GM18519 (cell line): Measurements from ENCODE around the gene CSRP2.
A peak's percentile ranks its signal among the peaks of the same experiment; 100 is the strongest.

Source experiments
- ATAC-seq: cut with Tn5 transposase; IDR thresholded peaks from one replicate; pipeline ENCODE4 v1.9.1; 2021; ENCODE audit warnings: mild to moderate bottlenecking, moderate library complexity; ENCODE audit not compliant: unreplicated experiment, low FRiP score

CSRP2 gene

GRCh38 chr12:76895796-76896195, 17.0 kb upstream of the CSRP2 start:
- no peak for ATAC-seq

GRCh38 chr12:76891609-76892008, 12.8 kb upstream of the CSRP2 start:
- no peak for ATAC-seq

DNA sequence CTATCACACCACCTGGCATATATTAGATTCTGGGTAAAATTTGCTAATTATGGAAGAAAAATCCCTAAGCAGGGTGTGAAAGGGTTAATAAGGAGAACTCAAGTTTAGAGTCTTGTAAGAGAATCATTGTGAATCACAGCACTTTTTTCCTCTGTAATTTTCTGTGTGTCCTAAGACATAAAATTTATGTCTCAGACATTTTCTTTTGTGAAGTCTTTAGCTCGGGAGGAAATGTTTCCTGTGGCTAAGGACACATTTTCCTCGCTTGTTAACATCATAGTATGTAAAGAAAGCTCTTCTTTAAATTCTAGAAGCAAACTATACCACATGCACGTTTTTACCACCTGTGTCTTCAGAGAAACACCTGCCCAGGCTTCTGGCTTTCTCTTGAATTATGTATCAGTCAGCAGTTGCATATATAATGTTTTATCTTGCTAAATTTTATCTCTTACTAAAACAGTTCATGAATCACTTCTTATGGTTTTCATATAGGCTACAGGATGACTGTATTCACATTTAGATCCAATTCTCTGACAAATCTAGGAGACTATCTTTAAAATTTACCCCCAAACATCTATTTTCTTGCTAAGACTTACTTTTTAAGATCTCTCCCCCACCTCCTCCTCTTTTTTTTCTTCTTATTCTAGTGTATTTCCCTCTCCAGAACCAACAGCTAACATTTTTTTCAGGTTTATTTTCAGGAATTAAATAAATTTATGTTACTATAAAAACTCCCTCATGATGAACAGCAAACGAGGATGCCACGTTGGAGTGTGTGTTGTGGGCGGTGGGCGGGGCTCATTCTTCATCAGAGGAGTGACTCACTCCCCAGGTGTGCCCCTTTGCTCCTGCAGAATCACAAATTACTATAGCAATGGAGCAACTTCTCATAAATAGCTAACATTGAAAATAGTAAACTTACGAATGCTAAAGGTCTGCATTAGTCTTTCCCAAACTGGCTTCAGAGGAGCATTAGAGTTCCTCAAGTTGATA, 11.6 kb upstream of the CSRP2 start:
- ATAC-seq: no peak

DNA sequence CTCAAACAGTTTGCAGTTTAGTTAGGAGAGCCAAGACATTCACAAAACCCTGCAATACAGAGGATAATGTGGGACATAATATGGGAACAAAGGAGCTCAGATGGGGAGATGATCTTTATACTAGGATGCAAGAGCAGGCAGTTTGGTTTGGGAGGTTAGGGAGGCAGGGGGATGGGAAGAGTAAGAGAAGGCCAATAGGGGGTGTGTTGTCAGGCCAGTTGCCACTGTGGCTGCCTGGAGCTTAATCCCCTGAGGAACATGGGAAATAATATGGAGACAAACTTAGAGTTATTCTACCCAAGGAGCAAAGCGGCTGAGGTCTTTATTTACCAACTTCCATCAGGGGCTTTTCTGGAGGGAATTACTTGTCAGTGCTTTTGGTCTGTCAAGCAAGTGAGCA, 10.0 kb upstream of the CSRP2 start:
- no peak for ATAC-seq

- ATAC-seq: no peak
Observed at GRCh38 chr12:76883811-76884210, 5.0 kb upstream of the CSRP2 start.

- no peak for ATAC-seq
Observed at GRCh38 chr12:76883151-76883550, 4.3 kb upstream of the CSRP2 start.

GRCh38 chr12:76882367-76882766, 3.5 kb upstream of the CSRP2 start:
- ATAC-seq: no peak

DNA sequence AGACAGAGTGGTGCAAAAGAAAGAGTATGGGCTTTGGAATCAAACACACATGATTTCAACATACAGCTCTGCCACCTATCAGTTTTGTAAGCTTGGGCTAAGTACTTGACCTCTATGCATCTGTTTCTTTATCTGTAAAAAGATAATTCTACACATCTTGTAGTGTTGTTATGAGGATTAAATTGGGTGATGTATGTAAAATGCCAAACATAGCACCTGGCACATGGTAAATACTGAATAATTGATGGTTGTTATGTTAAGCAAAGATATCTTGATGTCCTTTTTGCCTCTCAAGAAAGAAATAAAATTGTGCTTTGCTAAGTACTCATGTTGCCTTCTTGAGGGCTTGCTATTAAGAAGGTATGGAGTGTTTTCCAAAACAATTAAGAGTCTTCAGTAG, 2.3 kb upstream of the CSRP2 start:
- no peak for ATAC-seq

- ATAC-seq: no peak
Observed at GRCh38 chr12:76880519-76881023, 1.8 kb upstream of the CSRP2 start.

DNA sequence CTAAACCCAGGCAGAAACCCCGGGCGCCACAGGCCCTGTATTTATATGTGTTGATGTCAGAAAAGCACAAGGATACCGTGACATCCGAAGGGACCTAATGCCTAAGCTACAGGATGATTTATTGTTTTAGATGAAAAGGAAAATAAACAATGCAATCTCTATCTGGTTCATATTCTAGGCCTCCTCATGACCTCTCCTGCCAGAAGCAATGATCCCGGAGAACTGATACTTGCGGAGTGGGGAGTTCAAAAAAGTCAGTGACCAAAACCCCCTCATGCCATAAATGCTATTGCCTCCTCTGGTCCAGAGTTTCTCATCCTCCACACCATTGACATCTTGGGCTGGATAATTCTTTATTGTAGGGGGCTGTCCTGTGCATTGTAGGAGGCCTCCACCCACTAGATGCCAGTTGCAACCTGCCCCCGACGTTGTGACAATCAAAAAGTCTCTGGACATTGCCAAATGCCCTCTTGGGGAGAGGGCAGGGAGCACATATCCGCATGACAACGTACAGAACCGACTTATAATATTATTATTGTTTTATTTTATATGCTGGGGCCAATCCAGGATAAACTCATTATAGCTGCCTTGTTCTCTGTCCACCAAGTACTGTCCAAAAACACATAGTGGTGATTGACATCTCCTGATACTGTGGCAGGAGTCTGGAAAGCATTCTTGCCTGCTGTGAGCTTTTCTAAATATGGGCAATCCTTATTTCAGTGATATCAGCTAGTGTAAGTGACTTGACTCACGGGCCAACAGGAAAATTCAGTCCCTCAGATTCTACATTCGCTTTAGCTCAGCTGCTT, 1.1 kb upstream of the CSRP2 start:
- no peak for ATAC-seq

DNA sequence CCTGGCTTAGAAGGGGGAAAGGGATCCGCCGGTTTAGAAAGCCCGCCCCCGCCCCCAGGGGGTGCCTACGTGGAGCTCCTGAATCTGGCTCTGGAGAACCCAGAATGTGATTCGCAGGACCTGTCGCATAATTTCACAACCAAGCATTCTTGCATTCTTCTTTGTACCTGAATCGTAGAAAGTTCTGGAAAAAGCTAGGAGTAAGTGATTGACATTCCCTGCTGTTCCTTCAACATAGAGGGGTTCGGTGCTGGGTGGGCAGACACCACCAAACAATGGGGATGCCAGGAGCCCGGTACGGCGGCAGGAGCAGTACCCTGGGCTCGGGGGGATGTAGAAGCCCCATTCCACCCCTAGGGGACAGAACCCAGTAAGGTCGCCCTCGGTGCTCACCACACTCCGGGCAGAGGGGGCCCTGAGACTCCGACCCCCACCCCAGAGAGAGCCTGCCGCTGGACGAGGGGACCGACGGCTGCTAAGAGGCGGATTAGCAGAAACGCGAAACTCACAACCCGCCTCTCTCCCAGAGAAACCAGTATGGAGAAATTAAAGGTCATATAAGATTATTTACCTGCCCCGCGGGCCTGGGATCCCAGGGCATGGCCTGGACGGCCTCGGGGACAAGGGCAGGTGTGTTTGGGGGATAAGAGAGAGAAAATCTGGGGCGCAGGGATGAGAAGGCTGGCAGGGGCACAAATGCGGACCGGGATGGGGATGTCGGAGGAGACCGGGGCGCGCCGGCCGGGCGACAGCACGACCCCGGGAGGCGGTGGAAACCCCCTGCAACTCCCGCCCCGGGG, 520 bp downstream of the CSRP2 start:
- peak; percentile 30 for ATAC-seq

DNA sequence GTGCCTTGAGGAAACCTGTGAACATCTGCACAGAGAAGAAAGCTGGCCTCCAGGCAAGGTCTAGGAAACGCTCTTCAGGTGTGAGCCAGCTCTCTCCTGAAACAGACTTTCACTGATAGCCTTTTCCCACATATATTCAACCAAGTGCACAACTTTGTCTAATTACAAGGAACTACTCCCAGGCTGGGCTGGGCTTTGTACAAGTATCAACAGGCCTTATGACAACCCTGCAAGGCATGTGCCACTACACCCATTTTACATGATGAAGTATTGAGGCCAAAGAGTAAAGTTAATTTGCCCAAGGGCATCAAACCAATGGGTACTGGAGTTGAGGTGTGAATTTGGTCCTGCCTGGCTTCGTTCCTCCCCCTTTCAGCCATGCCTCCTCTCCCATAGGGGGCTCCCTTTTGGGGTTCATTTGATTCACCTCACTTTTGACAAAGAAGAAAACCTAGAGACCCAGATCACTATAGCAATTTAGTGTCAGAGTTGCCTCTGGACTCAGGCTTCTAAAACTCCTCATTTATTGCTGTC, 2.1 kb downstream of the CSRP2 start:
- no peak for ATAC-seq

GRCh38 chr12:76874491-76875190, 4.2 kb downstream of the CSRP2 start:
- ATAC-seq: no peak

GRCh38 chr12:76874027-76874426, 4.8 kb downstream of the CSRP2 start:
- ATAC-seq: no peak

- no peak for ATAC-seq
Observed at GRCh38 chr12:76872415-76872814, 6.4 kb downstream of the CSRP2 start.

DNA sequence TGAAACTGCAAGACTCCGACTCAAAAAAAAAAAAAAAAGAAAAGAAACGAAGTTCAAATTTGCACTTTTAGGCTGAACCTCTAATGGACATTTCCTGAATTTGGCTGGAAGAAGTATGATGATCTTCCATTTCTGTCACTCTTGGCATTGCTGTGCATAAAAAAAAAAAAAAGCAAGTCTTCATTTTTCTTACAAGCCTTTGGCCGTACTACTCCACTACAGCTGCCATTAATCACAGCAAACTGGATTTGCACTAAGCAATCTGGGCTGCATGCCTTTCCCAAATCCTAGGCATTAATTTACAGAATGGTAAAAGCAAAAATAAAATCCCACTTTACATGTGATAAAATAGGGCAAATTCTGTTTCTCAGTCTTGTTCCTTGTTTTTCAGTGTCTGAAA, 7.1 kb downstream of the CSRP2 start:
- no peak for ATAC-seq

- no peak for ATAC-seq
Observed at GRCh38 chr12:76871082-76871481, 7.7 kb downstream of the CSRP2 start.

DNA sequence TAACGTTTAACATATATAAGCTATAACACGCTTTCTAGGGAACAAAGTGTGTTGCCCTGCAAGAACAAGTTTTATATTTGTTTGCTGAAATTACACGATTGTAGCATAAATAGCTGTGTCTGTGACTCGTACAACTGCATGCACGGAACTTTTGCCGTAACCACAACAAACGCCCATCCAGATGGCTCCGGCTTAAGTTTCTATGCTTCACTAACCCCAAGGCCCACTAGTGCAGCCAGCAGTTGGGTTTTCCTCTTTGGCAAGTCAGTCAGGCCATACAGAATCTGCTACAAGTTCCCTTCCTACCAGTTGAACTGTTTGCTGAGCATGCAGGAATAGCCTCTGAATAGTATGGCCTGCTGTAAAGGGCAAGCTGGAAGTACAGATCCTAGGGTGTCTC, 12.1 kb downstream of the CSRP2 start:
- ATAC-seq: no peak

- no peak for ATAC-seq
Observed at GRCh38 chr12:76866151-76866567, 12.7 kb downstream of the CSRP2 start.
